Measurements from ENCODE around the gene IGF2BP1.

GRCh38 chr17:48981927-48982539 is 15.2 kb upstream of the IGF2BP1 start:
- TF ChIP-seq, protein P1, sequence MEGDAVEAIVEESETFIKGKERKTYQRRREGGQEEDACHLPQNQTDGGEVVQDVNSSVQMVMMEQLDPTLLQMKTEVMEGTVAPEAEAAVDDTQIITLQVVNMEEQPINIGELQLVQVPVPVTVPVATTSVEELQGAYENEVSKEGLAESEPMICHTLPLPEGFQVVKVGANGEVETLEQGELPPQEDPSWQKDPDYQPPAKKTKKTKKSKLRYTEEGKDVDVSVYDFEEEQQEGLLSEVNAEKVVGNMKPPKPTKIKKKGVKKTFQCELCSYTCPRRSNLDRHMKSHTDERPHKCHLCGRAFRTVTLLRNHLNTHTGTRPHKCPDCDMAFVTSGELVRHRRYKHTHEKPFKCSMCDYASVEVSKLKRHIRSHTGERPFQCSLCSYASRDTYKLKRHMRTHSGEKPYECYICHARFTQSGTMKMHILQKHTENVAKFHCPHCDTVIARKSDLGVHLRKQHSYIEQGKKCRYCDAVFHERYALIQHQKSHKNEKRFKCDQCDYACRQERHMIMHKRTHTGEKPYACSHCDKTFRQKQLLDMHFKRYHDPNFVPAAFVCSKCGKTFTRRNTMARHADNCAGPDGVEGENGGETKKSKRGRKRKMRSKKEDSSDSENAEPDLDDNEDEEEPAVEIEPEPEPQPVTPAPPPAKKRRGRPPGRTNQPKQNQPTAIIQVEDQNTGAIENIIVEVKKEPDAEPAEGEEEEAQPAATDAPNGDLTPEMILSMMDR (conservative IDR thresholded peaks at IDR 0.05 in 1 of 2, IDR thresholded peaks at IDR 0.05 in 1 of 2; ENCODE audit: extremely low read depth in 1 of 2, insufficient read depth in 1 of 2, low read depth in 1 of 2, low read length in 2 of 2): no peak
- no peak for TF ChIP-seq EZH2 (IDR thresholded peaks at IDR 0.05; ENCODE audit: borderline replicate concordance, low read length)

Data from mammary epithelial cell (primary cell).